ENCODE data around the gene BCAS1. TPM values are rescaled to one million over a fixed set of nuclear protein-coding genes. Genes with fewer than 3 reads are reported as not detected.

BCAS1 gene
- total RNA-seq, 1 experiment from 2014 or later = 3.1 TPM

DNA sequence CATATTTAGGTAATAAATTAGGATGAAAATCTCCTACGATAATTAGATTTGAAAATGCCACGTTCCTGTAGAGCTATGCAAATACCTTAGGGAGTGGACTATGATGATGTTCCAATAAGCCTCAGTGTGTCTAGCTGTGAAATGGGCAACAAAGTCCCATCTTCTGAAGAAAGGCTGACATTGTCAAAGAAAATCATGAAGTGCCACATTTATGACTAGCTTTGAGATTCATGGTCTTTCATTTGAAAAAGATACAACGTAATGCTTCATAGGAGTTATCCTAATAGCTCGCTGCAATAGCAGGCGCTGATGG lies 23.8 kb upstream of the BCAS1 start:
- no peaks in the 10 kb centered on the region for H3K9me3 ChIP-seq (ENCODE audit: control insufficient read depth, insufficient read depth, low read depth, low read length)
- POLR2A ChIA-PET = no interaction called here
- no peak overlapping the region for H3K4me3 ChIP-seq (ENCODE audit: low read depth in 2 of 2, low read length in 2 of 2)
- intact Hi-C loops (cut with micrococcal nuclease; ENCODE audit: unreplicated experiment) (no loop called here), in situ Hi-C loops (cut with HindIII; ENCODE audit: low pct_unique_long_range_greater_than_20kb, low sequenced_read_pairs) (no loop called here)
- CTCF ChIA-PET = interaction anchor here (0.5 kb wide), 1 partner anchor 62 kb away, joined by 5 read pairs; no protein-coding TSS in a partner anchor
- H3K27ac ChIP-seq (ENCODE audit: low read length) = peak overlapping the region; percentile 91
- no peaks in the 10 kb centered on the region for H3K27me3 ChIP-seq (ENCODE audit: control insufficient read depth, insufficient read depth, low read length)
- no peak for DNase-seq (ENCODE audit: low read depth, low spot score)
- H3K36me3 ChIP-seq (ENCODE audit: control insufficient read depth, insufficient read depth, low read length) = no peaks in the 10 kb centered on the region
- TF ChIP-seq, protein P1, sequence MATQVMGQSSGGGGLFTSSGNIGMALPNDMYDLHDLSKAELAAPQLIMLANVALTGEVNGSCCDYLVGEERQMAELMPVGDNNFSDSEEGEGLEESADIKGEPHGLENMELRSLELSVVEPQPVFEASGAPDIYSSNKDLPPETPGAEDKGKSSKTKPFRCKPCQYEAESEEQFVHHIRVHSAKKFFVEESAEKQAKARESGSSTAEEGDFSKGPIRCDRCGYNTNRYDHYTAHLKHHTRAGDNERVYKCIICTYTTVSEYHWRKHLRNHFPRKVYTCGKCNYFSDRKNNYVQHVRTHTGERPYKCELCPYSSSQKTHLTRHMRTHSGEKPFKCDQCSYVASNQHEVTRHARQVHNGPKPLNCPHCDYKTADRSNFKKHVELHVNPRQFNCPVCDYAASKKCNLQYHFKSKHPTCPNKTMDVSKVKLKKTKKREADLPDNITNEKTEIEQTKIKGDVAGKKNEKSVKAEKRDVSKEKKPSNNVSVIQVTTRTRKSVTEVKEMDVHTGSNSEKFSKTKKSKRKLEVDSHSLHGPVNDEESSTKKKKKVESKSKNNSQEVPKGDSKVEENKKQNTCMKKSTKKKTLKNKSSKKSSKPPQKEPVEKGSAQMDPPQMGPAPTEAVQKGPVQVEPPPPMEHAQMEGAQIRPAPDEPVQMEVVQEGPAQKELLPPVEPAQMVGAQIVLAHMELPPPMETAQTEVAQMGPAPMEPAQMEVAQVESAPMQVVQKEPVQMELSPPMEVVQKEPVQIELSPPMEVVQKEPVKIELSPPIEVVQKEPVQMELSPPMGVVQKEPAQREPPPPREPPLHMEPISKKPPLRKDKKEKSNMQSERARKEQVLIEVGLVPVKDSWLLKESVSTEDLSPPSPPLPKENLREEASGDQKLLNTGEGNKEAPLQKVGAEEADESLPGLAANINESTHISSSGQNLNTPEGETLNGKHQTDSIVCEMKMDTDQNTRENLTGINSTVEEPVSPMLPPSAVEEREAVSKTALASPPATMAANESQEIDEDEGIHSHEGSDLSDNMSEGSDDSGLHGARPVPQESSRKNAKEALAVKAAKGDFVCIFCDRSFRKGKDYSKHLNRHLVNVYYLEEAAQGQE (IDR thresholded peaks at IDR 0.05; ENCODE audit: insufficient read depth in 1 of 2, low read depth in 2 of 2, low read length in 1 of 2) = no peak
- TF ChIP-seq POLR2AphosphoS5 (IDR thresholded peaks at IDR 0.05; ENCODE audit: low read depth, low read length) = no peak
- no peak for TF ChIP-seq CTCF (IDR thresholded peaks at IDR 0.05)
- no peak for TF ChIP-seq TCF7L2 (IDR thresholded peaks at IDR 0.05; ENCODE audit: low read depth, low read length)
- TF ChIP-seq SIN3A (IDR thresholded peaks at IDR 0.05; ENCODE audit: borderline replicate concordance, insufficient read depth, low read depth, low read length) = no peak
- H3K4me1 ChIP-seq (ENCODE audit: control insufficient read depth, insufficient read depth, low read length) = peaks cover 17% of the 10 kb centered on the region
- ATAC-seq = no peak
- no TSS peak for BruUV-seq (replicated peaks)

- in situ Hi-C loops (cut with HindIII; ENCODE audit: low pct_unique_long_range_greater_than_20kb, low sequenced_read_pairs) (no loop called here), intact Hi-C loops (cut with micrococcal nuclease; ENCODE audit: unreplicated experiment) (no loop called here)
- POLR2A ChIA-PET = interaction anchor here (0.8 kb wide), 1 partner anchor 12 kb away, joined by 3 read pairs; no protein-coding TSS in a partner anchor
Measured at GRCh38 chr20:54093423-54094267, 23.3 kb upstream of the BCAS1 start.

DNA sequence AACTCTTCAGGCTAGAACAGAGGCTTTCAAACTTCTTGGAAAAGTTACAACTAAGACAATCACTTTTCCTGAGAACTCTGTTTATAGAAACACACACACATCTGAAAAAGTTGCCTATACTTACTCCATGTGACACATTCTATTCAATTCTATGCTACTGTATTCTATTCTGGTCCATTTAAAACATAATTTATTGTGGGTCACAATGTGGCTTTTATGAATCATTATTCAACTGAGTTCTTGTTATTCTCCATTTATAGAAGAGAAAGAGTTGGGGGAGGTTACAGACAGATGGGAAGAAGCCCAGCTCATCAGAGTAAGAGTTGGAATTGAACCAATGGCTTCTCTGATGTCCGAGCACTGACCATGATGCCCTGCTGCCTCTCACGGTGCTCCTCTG lies 21.6 kb upstream of the BCAS1 start:
- in situ Hi-C loops (cut with HindIII; ENCODE audit: low pct_unique_long_range_greater_than_20kb, low sequenced_read_pairs) = no loop called here
- Histone ChIP-seq H3K4me3 (ENCODE audit: low read depth in 2 of 2, low read length in 2 of 2) (no peak overlapping the region), H3K27ac (ENCODE audit: low read length) (peak overlapping the region; percentile 91), H3K9me3 (ENCODE audit: control insufficient read depth, insufficient read depth, low read depth, low read length) (no peaks in the 10 kb centered on the region), H3K36me3 (ENCODE audit: control insufficient read depth, insufficient read depth, low read length) (no peaks in the 10 kb centered on the region), H3K4me1 (ENCODE audit: control insufficient read depth, insufficient read depth, low read length) (peaks cover 22% of the 10 kb centered on the region), H3K27me3 (ENCODE audit: control insufficient read depth, insufficient read depth, low read length) (no peaks in the 10 kb centered on the region)
- CTCF ChIA-PET = no interaction called here
- intact Hi-C loops (cut with micrococcal nuclease; ENCODE audit: unreplicated experiment) = no loop called here
- TF ChIP-seq CTCF (IDR thresholded peaks at IDR 0.05) (no peak), TCF7L2 (IDR thresholded peaks at IDR 0.05; ENCODE audit: low read depth, low read length) (no peak), SIN3A (IDR thresholded peaks at IDR 0.05; ENCODE audit: borderline replicate concordance, insufficient read depth, low read depth, low read length) (no peak), POLR2AphosphoS5 (IDR thresholded peaks at IDR 0.05; ENCODE audit: low read depth, low read length) (no peak)
- TF ChIP-seq, protein P1 (IDR thresholded peaks at IDR 0.05; ENCODE audit: insufficient read depth in 1 of 2, low read depth in 2 of 2, low read length in 1 of 2) = no peak
- POLR2A ChIA-PET = no interaction called here
- no TSS peak for BruUV-seq (replicated peaks)
- ATAC-seq (no peak), DNase-seq (ENCODE audit: low read depth, low spot score) (no peak)

More at GRCh38 chr20:54093423-54094267, 23.3 kb upstream of the BCAS1 start:
- CTCF ChIA-PET = no interaction called here
- H3K27ac ChIP-seq (ENCODE audit: low read length) = peak overlapping the region; percentile 91
- peaks cover 19% of the 10 kb centered on the region for H3K4me1 ChIP-seq (ENCODE audit: control insufficient read depth, insufficient read depth, low read length)
- H3K36me3 ChIP-seq (ENCODE audit: control insufficient read depth, insufficient read depth, low read length) = no peaks in the 10 kb centered on the region
- DNase-seq (ENCODE audit: low read depth, low spot score) (no peak), ATAC-seq (peak; percentile 73)
- BruUV-seq (replicated peaks) = no TSS peak
- no peaks in the 10 kb centered on the region for H3K27me3 ChIP-seq (ENCODE audit: control insufficient read depth, insufficient read depth, low read length)
- H3K4me3 ChIP-seq (ENCODE audit: low read depth in 2 of 2, low read length in 2 of 2) = no peak overlapping the region
- H3K9me3 ChIP-seq (ENCODE audit: control insufficient read depth, insufficient read depth, low read depth, low read length) = no peaks in the 10 kb centered on the region
- TF ChIP-seq TCF7L2 (IDR thresholded peaks at IDR 0.05; ENCODE audit: low read depth, low read length) (0 out of 2 replicates have a peak, but pooled peaks have one; percentile 11), POLR2AphosphoS5 (IDR thresholded peaks at IDR 0.05; ENCODE audit: low read depth, low read length) (no peak)

Data from Panc1 (cell line).